ENCODE data around the gene SNX24. TPM values are rescaled to one million over a fixed set of nuclear protein-coding genes. Genes with fewer than 3 reads are reported as not detected.

Gene SNX24, protein sequence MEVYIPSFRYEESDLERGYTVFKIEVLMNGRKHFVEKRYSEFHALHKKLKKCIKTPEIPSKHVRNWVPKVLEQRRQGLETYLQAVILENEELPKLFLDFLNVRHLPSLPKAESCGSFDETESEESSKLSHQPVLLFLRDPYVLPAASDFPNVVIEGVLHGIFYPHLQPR
- 20.7 to 25.3 TPM (median 23.5 TPM) in 5 replicates for total RNA-seq (2022; extraction: Qiagen RNA extraction)

GRCh38 chr5:122845229-122846050, at the start of gene SNX24:
Gene SNX24 (plus strand): TSS chr5:122845613. CDS start chr5:122845634, 21 bp downstream.

DNA sequence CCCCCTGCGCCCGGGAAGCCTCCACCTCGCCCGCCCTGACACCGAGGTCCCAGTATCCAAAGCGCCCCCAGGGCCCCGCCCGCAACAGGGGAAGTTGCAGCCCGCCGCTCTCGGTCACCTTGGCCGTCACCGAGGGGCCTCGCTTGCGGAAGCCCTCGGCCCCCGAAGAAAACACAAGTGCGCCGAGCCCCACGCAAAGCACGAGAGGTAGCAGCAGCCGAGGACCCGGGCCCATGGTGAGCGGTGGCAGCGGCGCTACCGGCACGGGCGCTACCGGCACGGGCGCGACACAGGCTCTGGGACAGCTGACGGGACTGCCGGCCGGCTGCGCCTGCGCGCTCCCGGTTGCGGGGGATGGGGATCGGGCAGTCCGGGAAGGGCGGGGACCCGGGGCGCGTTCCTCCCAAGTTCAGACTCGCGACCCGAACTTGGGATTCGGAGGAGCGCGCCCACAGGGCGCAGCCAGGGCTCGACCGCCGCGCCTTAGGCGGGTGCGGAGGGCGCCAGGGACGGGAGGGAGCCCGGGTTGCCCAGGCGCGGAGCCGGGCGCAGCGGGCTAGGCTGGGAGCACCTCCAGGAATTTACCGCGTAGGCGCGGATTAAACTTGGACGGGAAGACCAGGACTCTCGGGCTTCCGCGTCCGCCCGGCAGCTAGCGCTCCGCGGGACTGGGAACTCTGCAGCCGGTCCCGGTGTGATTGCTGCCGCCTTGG, 191.1 kb downstream of the SNX24 start, which contains the start of gene PPIC:
Gene PPIC (minus strand): TSS at position 335 of the 713 bp plus-strand sequence. CDS start 100 bp downstream, at position 235.

Other genes starting within 250 kb of the SNX24 start
- 36.0 to 60.0 TPM (median 38.9 TPM) in 5 replicates for gene SNX2, start 70.5 kb upstream of the SNX24 start, total RNA-seq (2022; extraction: Qiagen RNA extraction)
- gene PPIC, start 191.1 kb downstream of the SNX24 start, total RNA-seq (2022; extraction: Qiagen RNA extraction): 15.4 to 17.9 TPM (median 16.3 TPM) in 5 replicates
- gene PRDM6, start 243.6 kb downstream of the SNX24 start, total RNA-seq (2022; extraction: Qiagen RNA extraction): 0.06 to 0.89 TPM (median 0.21 TPM) in 5 replicates